ENCODE measurements around the gene HOXB8. TPM values are rescaled to one million over a fixed set of nuclear protein-coding genes. Genes with fewer than 3 reads are reported as not detected.
A peak's percentile ranks its signal among the peaks of the same experiment; 100 is the strongest.

Gene HOXB8
- total RNA-seq, 2 experiments from 2014 or later = not detected

- peaks cover 85% of the 10 kb centered on the region for H3K27me3 Mint-ChIP-seq (ENCODE audit: low read depth)
Observed at GRCh38 chr17:48643697-48644012, 28.6 kb upstream of the HOXB8 start.

GRCh38 chr17:48642843-48643696 is 28.0 kb upstream of the HOXB8 start:
- DNase-seq = no peak
- intact Hi-C loops (cut with micrococcal nuclease) = no loop called here
- CTCF ChIA-PET = interaction anchor here (0.6 to 0.7 kb wide), 4 partner anchors 20 to 544 kb away, joined by 3 read pairs; no protein-coding TSS in a partner anchor

More at GRCh38 chr17:48643697-48644012, 28.6 kb upstream of the HOXB8 start:
- Mint-ChIP-seq H3K9me3 (no peaks in the 10 kb centered on the region), H3K27ac (no peak overlapping the region), H3K4me1 (ENCODE audit: low read depth) (peaks cover 22% of the 10 kb centered on the region), H3K36me3 (ENCODE audit: low read depth) (no peaks in the 10 kb centered on the region), H3K4me3 (no peak overlapping the region)
- intact Hi-C loops (cut with micrococcal nuclease) = no loop called here
- CTCF ChIA-PET = interaction anchor here (0.6 to 0.9 kb wide), 3 partner anchors 19 to 31 kb away, joined by 3 read pairs; no protein-coding TSS in a partner anchor
- no peak for DNase-seq

GRCh38 chr17:48642059-48642842 is 27.2 kb upstream of the HOXB8 start:
- CTCF ChIA-PET = interaction anchor here (0.6 to 0.7 kb wide), 2 partner anchors 79 to 543 kb away, joined by 3 read pairs; no protein-coding TSS in a partner anchor
- no peak overlapping the region for H3K4me3 Mint-ChIP-seq
- no peak for DNase-seq
- peaks cover 87% of the 10 kb centered on the region for H3K27me3 Mint-ChIP-seq (ENCODE audit: low read depth)
- H3K4me1 Mint-ChIP-seq (ENCODE audit: low read depth) = peaks cover 18% of the 10 kb centered on the region
- H3K9me3 Mint-ChIP-seq = no peaks in the 10 kb centered on the region
- intact Hi-C loops (cut with micrococcal nuclease) = no loop called here
- H3K36me3 Mint-ChIP-seq (ENCODE audit: low read depth) = no peaks in the 10 kb centered on the region
- no peak overlapping the region for H3K27ac Mint-ChIP-seq

More at GRCh38 chr17:48642843-48643696, 28.0 kb upstream of the HOXB8 start:
- Mint-ChIP-seq H3K27ac (no peak overlapping the region), H3K27me3 (ENCODE audit: low read depth) (peaks cover 85% of the 10 kb centered on the region), H3K4me3 (no peak overlapping the region), H3K36me3 (ENCODE audit: low read depth) (no peaks in the 10 kb centered on the region), H3K4me1 (ENCODE audit: low read depth) (peaks cover 22% of the 10 kb centered on the region), H3K9me3 (no peaks in the 10 kb centered on the region)

GRCh38 chr17:48641541-48642058 is 26.5 kb upstream of the HOXB8 start:
- H3K36me3 Mint-ChIP-seq (ENCODE audit: low read depth) = no peaks in the 10 kb centered on the region
- H3K4me1 Mint-ChIP-seq (ENCODE audit: low read depth) = peaks cover 16% of the 10 kb centered on the region
- H3K4me3 Mint-ChIP-seq = no peak overlapping the region
- no peak overlapping the region for H3K27ac Mint-ChIP-seq
- peaks cover 90% of the 10 kb centered on the region for H3K27me3 Mint-ChIP-seq (ENCODE audit: low read depth)
- intact Hi-C loops (cut with micrococcal nuclease) = no loop called here
- no peaks in the 10 kb centered on the region for H3K9me3 Mint-ChIP-seq
- no peak for DNase-seq
- CTCF ChIA-PET = interaction anchor here (0.6 to 1.4 kb wide), 5 partner anchors 16 to 510 kb away, joined by 3 read pairs; partner anchors contain the start of gene HOXB9

- H3K27me3 Mint-ChIP-seq (ENCODE audit: low read depth) = peaks cover 92% of the 10 kb centered on the region
- intact Hi-C loops (cut with micrococcal nuclease) = no loop called here
- no peak for DNase-seq
- no peaks in the 10 kb centered on the region for H3K36me3 Mint-ChIP-seq (ENCODE audit: low read depth)
- H3K4me3 Mint-ChIP-seq = no peak overlapping the region
- H3K9me3 Mint-ChIP-seq = no peaks in the 10 kb centered on the region
- H3K4me1 Mint-ChIP-seq (ENCODE audit: low read depth) = peaks cover 20% of the 10 kb centered on the region
- CTCF ChIA-PET = interaction anchor here (0.6 to 1.4 kb wide), 7 partner anchors 8 to 509 kb away, joined by 3 to 4 read pairs (median 3); partner anchors contain the start of gene HOXB9
- H3K27ac Mint-ChIP-seq = no peak overlapping the region
Observed at GRCh38 chr17:48640858-48641180, 25.7 kb upstream of the HOXB8 start.

- H3K27ac Mint-ChIP-seq = no peak overlapping the region
Observed at GRCh38 chr17:48639982-48640857, 25.1 kb upstream of the HOXB8 start.

GRCh38 chr17:48639136-48639535 is 24.0 kb upstream of the HOXB8 start:
- no peak overlapping the region for H3K4me3 Mint-ChIP-seq
- intact Hi-C loops (cut with micrococcal nuclease) = no loop called here
- H3K27me3 Mint-ChIP-seq (ENCODE audit: low read depth) = peaks cover 92% of the 10 kb centered on the region
- DNase-seq = no peak
- no peaks in the 10 kb centered on the region for H3K9me3 Mint-ChIP-seq
- CTCF ChIA-PET = interaction anchor here (0.7 kb wide), 1 partner anchor 25 kb away, joined by 4 read pairs; no protein-coding TSS in a partner anchor
- no peaks in the 10 kb centered on the region for H3K36me3 Mint-ChIP-seq (ENCODE audit: low read depth)
- H3K27ac Mint-ChIP-seq = no peak overlapping the region
- H3K4me1 Mint-ChIP-seq (ENCODE audit: low read depth) = peaks cover 18% of the 10 kb centered on the region

More at GRCh38 chr17:48639982-48640857, 25.1 kb upstream of the HOXB8 start:
- intact Hi-C loops (cut with micrococcal nuclease) = no loop called here
- no peak for DNase-seq
- Mint-ChIP-seq H3K36me3 (ENCODE audit: low read depth) (no peaks in the 10 kb centered on the region), H3K27me3 (ENCODE audit: low read depth) (peaks cover 92% of the 10 kb centered on the region), H3K4me1 (ENCODE audit: low read depth) (peaks cover 18% of the 10 kb centered on the region), H3K4me3 (no peak overlapping the region), H3K9me3 (no peaks in the 10 kb centered on the region)
- CTCF ChIA-PET = interaction anchor here (0.6 to 1.4 kb wide), 9 partner anchors 9 to 508 kb away, joined by 3 to 4 read pairs (median 3); partner anchors contain the start of gene PRAC2

GRCh38 chr17:48637323-48638260 is 22.5 kb upstream of the HOXB8 start:
- no peaks in the 10 kb centered on the region for H3K9me3 Mint-ChIP-seq
- no peak overlapping the region for H3K4me3 Mint-ChIP-seq
- H3K27me3 Mint-ChIP-seq (ENCODE audit: low read depth) = peaks cover 91% of the 10 kb centered on the region
- intact Hi-C loops (cut with micrococcal nuclease) = no loop called here
- DNase-seq = no peak
- no peak overlapping the region for H3K27ac Mint-ChIP-seq
- no peaks in the 10 kb centered on the region for H3K36me3 Mint-ChIP-seq (ENCODE audit: low read depth)
- CTCF ChIA-PET = interaction anchor here (0.7 to 4.6 kb wide), 11 partner anchors 11 to 392 kb away, joined by 3 to 29 read pairs (median 5); partner anchors contain the start of genes ATP5MC1, HOXB8 and HOXB9
- H3K4me1 Mint-ChIP-seq (ENCODE audit: low read depth) = peaks cover 18% of the 10 kb centered on the region

- intact Hi-C loops (cut with micrococcal nuclease) = no loop called here
- peak; percentile 85 for DNase-seq
- Mint-ChIP-seq H3K4me3 (peak overlapping the region; percentile 22), H3K27ac (no peak overlapping the region), H3K4me1 (ENCODE audit: low read depth) (peaks cover 10% of the 10 kb centered on the region), H3K36me3 (ENCODE audit: low read depth) (no peaks in the 10 kb centered on the region), H3K27me3 (ENCODE audit: low read depth) (peaks cover 89% of the 10 kb centered on the region), H3K9me3 (no peaks in the 10 kb centered on the region)
- CTCF ChIA-PET = interaction anchor here (0.6 to 4.6 kb wide), 25 partner anchors 10 to 467 kb away, joined by 3 to 29 read pairs (median 4); partner anchors contain the start of genes ATP5MC1, HOXB8 and HOXB9
Observed at GRCh38 chr17:48636177-48637018, 21.3 kb upstream of the HOXB8 start.

Measured in activated naive CD4-positive, alpha-beta T cell treated with anti-CD3 and anti-CD28 coated beads for 36 hours (primary cell).